Endodermal cell (in vitro differentiated cells): ENCODE measurements around the gene HLA-DPB1. TPM values are rescaled to one million over a fixed set of nuclear protein-coding genes. Genes with fewer than 3 reads are reported as not detected.
A peak's percentile ranks its signal among the peaks of the same experiment; 100 is the strongest.

Source experiments
- DNase-seq: peaks from one replicate; pipeline ENCODE4 v3.0.0-alpha.2; 2017
- H3K27ac ChIP-seq: 2 replicates; pipeline ENCODE4 v1.5.1; 2013; ENCODE audit warnings: mild to moderate bottlenecking, low read depth, low read length, moderate library complexity
- H3K27me3 ChIP-seq: 2 replicates; pipeline ENCODE4 v1.6.1; 2013; ENCODE audit warnings: mild to moderate bottlenecking, low read length, moderate library complexity; ENCODE audit not compliant: insufficient read depth, control insufficient read depth, poor library complexity, severe bottlenecking
- H3K36me3 ChIP-seq: 2 replicates; pipeline ENCODE4 v1.7.0; 2013; ENCODE audit warnings: mild to moderate bottlenecking, low read length, moderate library complexity; ENCODE audit not compliant: control insufficient read depth, insufficient read depth
- H3K4me1 ChIP-seq: one replicate; pipeline ENCODE4 v1.7.0; 2013; ENCODE audit warnings: low read length; ENCODE audit not compliant: control insufficient read depth, insufficient read depth
- H3K4me3 ChIP-seq: 2 replicates; pipeline ENCODE4 v1.5.1; 2013; ENCODE audit warnings: mild to moderate bottlenecking, low read length, moderate library complexity
- H3K9ac ChIP-seq: 2 replicates; pipeline ENCODE4 v1.6.1; 2013; ENCODE audit warnings: mild to moderate bottlenecking, low read length, moderate library complexity; ENCODE audit not compliant: poor library complexity, severe bottlenecking; ENCODE audit errors: extremely low read depth
- H3K9me3 ChIP-seq: 2 replicates; pipeline ENCODE4 v1.6.1; 2013; ENCODE audit warnings: mild to moderate bottlenecking, low read length, moderate library complexity; ENCODE audit not compliant: control insufficient read depth
- H3K27ac Mint-ChIP-seq: 2 replicates; pipeline ENCODE4 v1.8.0; 2020; ENCODE audit warnings: mixed read lengths
- H3K27me3 Mint-ChIP-seq: 2 replicates; pipeline ENCODE4 v1.8.0; 2021; ENCODE audit warnings: mild to moderate bottlenecking, mixed read lengths; ENCODE audit not compliant: insufficient read depth
- H3K36me3 Mint-ChIP-seq: 2 replicates; pipeline ENCODE4 v1.8.0; 2020; ENCODE audit warnings: low read depth, mixed read lengths
- H3K4me1 Mint-ChIP-seq: 2 replicates; pipeline ENCODE4 v1.8.0; 2020; ENCODE audit warnings: mixed read lengths
- H3K4me3 Mint-ChIP-seq: 2 replicates; pipeline ENCODE4 v1.8.0; 2020; ENCODE audit warnings: mild to moderate bottlenecking, moderate library complexity, mixed read lengths
- H3K9me3 Mint-ChIP-seq: 2 replicates; pipeline ENCODE4 v1.8.0; 2020; ENCODE audit warnings: mild to moderate bottlenecking, mixed read lengths
- WGBS, 2 experiments: methylation state at CpG; one replicate each; pipeline versions ENCODE4 v1.1.5 to v1.1.7; 2013; ENCODE audit warnings: missing lambda C conversion rate in 2 of 2, mixed read lengths in 1 of 2; ENCODE audit not compliant: insufficient coverage in 1 of 2, insufficient read length in 1 of 2; 5-methylcytosine and 5-hydroxymethylcytosine counted together
- total RNA-seq, 2 donors: library from RNA; stranded (reverse); fragmentation: NEBNext Ultra II Directional in 1 of 2; extraction: Animal tissue kit (Norgen Biotek cat#: 25700) in 1 of 2; gene quantifications; 2 replicates in 1 of 2; 3 replicates in 1 of 2; pipeline ENCODE4 v1.2.1, GENCODE V29; 2021
- TF ChIP-seq, protein P1 (sequence below): fragments of 200-600 bp; sonication (generic); conservative IDR thresholded peaks from 2 replicates; pipeline ENCODE4 v1.5.0; 2021; ENCODE audit warnings: antibody characterized with exemption, mild to moderate bottlenecking

Gene HLA-DPB1
- total RNA-seq, 2 donors from 2014 or later: 13.5 to 20.6 TPM

DNA sequence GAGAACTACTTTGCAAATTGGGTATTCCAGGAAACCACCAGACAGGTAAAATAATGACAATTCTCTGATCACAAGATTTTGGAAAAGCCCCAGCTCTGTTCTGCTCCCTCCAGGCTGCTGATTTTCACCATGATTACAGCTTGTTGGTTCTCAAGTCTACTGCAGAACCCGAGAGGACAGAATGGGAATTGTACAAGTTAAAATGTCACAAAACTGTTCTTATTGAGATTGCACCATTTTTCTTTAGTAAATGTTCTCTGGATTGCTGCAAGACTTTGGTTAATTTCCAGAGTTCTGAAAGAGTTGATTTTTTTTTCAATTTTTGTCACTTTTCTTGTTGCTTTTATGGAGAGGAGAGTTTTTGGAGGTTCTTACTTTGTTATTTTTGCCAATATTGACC lies 39.3 kb upstream of the HLA-DPB1 start:
- H3K9ac ChIP-seq: no peak overlapping the region
- Mint-ChIP-seq H3K4me3 (no peak overlapping the region), H3K4me1 (no peaks in the 10 kb centered on the region), H3K27ac (no peak overlapping the region), H3K36me3 (no peaks in the 10 kb centered on the region), H3K9me3 (no peaks in the 10 kb centered on the region), H3K27me3 (peaks cover 25% of the 10 kb centered on the region)
- H3K9me3 ChIP-seq: peaks cover 9% of the 10 kb centered on the region
- H3K27me3 ChIP-seq: peaks cover 5% of the 10 kb centered on the region
- WGBS, 2 experiments: 82 to 89% methylated on average over 1 of the region's 1 CpG
- H3K36me3 ChIP-seq: no peaks in the 10 kb centered on the region
- no peaks in the 10 kb centered on the region for H3K4me1 ChIP-seq
- no peak for DNase-seq
- TF ChIP-seq, protein P1, sequence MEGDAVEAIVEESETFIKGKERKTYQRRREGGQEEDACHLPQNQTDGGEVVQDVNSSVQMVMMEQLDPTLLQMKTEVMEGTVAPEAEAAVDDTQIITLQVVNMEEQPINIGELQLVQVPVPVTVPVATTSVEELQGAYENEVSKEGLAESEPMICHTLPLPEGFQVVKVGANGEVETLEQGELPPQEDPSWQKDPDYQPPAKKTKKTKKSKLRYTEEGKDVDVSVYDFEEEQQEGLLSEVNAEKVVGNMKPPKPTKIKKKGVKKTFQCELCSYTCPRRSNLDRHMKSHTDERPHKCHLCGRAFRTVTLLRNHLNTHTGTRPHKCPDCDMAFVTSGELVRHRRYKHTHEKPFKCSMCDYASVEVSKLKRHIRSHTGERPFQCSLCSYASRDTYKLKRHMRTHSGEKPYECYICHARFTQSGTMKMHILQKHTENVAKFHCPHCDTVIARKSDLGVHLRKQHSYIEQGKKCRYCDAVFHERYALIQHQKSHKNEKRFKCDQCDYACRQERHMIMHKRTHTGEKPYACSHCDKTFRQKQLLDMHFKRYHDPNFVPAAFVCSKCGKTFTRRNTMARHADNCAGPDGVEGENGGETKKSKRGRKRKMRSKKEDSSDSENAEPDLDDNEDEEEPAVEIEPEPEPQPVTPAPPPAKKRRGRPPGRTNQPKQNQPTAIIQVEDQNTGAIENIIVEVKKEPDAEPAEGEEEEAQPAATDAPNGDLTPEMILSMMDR: peak; percentile 11
- H3K27ac ChIP-seq: no peak overlapping the region
- H3K4me3 ChIP-seq: no peak overlapping the region

DNA sequence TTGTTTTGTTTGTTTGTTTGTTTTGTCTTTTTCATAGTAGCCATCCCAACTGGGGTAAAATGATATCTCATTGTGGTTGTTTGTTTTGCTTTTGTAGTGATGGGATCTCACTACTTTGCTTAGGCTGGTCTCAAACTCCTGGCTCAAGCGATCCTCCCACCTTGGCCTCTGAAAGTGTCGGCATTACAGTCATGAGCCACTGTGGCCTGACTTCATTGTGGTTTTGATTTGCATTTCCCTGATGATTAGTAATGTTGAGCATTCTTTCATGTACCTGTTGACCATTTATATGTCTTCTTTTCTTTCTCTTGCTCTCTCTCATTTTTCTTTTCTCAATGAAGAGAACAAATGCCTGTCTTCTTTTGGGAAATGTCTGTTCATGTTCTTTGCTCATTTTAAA lies 35.6 kb upstream of the HLA-DPB1 start:
- Mint-ChIP-seq H3K4me3 (no peak overlapping the region), H3K36me3 (no peaks in the 10 kb centered on the region), H3K27me3 (peaks cover 24% of the 10 kb centered on the region), H3K27ac (no peak overlapping the region), H3K4me1 (no peaks in the 10 kb centered on the region), H3K9me3 (peaks cover 7% of the 10 kb centered on the region)
- 73 to 91% methylated on average over 2 of the region's 2 CpGs for WGBS, 2 experiments
- TF ChIP-seq, protein P1: no peak
- Histone ChIP-seq H3K4me1 (no peaks in the 10 kb centered on the region), H3K36me3 (no peaks in the 10 kb centered on the region), H3K27me3 (peaks cover 5% of the 10 kb centered on the region), H3K9me3 (peaks cover 4% of the 10 kb centered on the region), H3K9ac (no peak overlapping the region), H3K27ac (no peak overlapping the region), H3K4me3 (no peak overlapping the region)
- no peak for DNase-seq

DNA sequence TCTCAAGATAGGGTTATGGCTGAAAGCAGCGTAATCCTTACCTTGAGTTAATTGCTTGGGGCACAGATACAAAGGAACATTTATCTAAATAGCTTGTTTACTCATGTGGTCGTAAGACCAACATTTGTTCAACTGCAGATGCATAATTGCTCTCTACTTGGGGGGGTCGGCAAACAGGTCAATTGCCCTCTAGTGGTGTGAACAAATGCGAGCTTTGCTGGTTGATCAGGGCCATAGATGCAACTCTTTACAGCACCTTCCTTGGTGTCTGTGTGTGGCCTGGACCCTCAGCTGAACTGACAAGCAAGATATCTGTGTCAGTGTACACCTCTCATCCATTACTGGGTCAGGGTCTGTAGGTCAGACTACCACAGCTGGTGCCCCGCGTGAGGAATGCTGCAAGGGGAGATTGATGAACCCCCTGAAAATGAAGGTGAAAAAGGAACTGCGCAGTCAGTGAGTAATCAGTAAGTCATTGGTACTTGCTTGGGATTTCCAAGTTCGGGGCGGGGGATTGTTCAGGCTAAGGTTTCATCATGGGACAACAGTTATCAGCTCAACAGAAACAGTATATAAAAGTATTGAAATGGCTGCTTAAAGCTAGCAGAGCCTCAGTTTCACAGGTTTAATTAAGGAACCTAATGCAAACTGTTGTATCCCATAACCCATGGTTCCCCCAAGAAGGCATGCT lies 26.3 kb upstream of the HLA-DPB1 start:
- no peak overlapping the region for H3K27ac Mint-ChIP-seq
- H3K36me3 ChIP-seq: no peaks in the 10 kb centered on the region
- 81 to 93% methylated on average over 5 to 9 of the region's 9 CpGs for WGBS, 2 experiments
- peak; percentile 52 for DNase-seq
- peaks cover 11% of the 10 kb centered on the region for H3K27me3 Mint-ChIP-seq
- no peak overlapping the region for H3K9ac ChIP-seq
- no peaks in the 10 kb centered on the region for H3K9me3 ChIP-seq
- peaks cover 3% of the 10 kb centered on the region for H3K4me1 ChIP-seq
- H3K9me3 Mint-ChIP-seq: peaks cover 8% of the 10 kb centered on the region
- no peak overlapping the region for H3K4me3 Mint-ChIP-seq
- peaks cover 31% of the 10 kb centered on the region for H3K4me1 Mint-ChIP-seq
- TF ChIP-seq, protein P1: peak; percentile 67
- no peaks in the 10 kb centered on the region for H3K36me3 Mint-ChIP-seq
- H3K4me3 ChIP-seq: no peak overlapping the region
- H3K27ac ChIP-seq: no peak overlapping the region
- no peaks in the 10 kb centered on the region for H3K27me3 ChIP-seq
